ENCODE data around the gene MSI2. TPM values are rescaled to one million over a fixed set of nuclear protein-coding genes. Genes with fewer than 3 reads are reported as not detected.

The MSI2 gene
- total and polyA plus RNA-seq, 8 donors, result 35.0 to 49.5 (median 47.5) TPM

- H3K4me1 ChIP-seq, result peaks cover 0 to 5% of the 10 kb centered on the region in 2 donors
- intact Hi-C loops (cut with DNase I), result no loop called here
- DNase-seq, result no peak
- no peak for TF ChIP-seq CTCF (IDR thresholded peaks at IDR 0.05)
- H3K27ac ChIP-seq, result no peak overlapping the region
- no peaks in the 10 kb centered on the region for H3K27me3 ChIP-seq
- no peaks in the 10 kb centered on the region for H3K36me3 ChIP-seq
- no peak overlapping the region for H3K4me3 ChIP-seq
- no peak for ATAC-seq
- no peaks in the 10 kb centered on the region for H3K9me3 ChIP-seq
These were observed 204.8 kb downstream of the MSI2 start for GRCh38 chr17:57461082-57461481.

GRCh38 chr17:57462007-57462579, 205.8 kb downstream of the MSI2 start:
- intact Hi-C loops (cut with DNase I), result no loop called here
- no peaks in the 10 kb centered on the region for H3K27me3 ChIP-seq
- no peak for TF ChIP-seq CTCF (IDR thresholded peaks at IDR 0.05)
- ATAC-seq (no peak), DNase-seq (no peak)
- H3K4me3 ChIP-seq, result no peak overlapping the region
- no peaks in the 10 kb centered on the region for H3K36me3 ChIP-seq
- H3K4me1 ChIP-seq, result no peaks in the 10 kb centered on the region
- H3K9me3 ChIP-seq, result no peaks in the 10 kb centered on the region
- H3K27ac ChIP-seq, result no peak overlapping the region

DNA sequence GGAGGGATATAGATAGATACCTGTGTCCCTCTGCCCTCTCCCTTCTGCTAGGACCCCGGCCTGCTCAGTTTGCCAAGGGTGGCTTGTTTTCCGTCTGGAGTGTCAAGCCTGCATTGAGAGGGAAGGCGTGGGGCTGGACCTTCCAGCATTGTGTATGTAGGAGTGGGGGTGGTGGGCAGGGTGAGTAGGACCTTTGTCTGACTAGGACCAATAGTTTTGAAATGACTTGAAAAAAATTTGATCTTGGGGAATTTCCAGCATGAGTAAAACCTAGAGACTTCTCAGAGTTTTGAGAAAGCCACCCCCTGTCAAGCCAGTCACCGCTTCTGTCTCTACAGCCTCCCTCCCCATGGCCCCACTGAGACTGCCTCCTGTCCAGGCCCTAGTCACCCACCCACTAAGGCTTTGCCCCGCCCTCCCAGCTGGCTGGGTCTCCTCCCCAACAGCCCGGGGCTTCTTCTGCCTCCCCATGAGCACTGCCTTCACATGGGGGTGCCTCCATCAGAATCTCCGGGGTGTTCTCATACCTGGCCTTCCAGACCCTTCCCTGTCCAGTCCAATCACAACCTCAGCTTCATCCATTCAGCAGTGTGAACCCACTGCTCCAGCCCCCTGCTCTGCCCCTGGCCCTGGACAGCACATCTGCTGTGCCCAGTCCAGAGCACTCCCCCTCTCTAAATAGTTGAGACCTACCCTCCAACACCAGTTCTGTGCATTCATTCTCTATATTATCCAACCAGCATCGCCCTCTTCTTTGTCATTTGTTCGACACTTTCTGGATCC, 207.0 kb downstream of the MSI2 start:
- TF ChIP-seq CTCF (IDR thresholded peaks at IDR 0.05), result no peak
- Histone ChIP-seq H3K27me3 (no peaks in the 10 kb centered on the region), H3K9me3 (no peaks in the 10 kb centered on the region), H3K4me1 (no peaks in the 10 kb centered on the region), H3K36me3 (no peaks in the 10 kb centered on the region), H3K4me3 (no peak overlapping the region), H3K27ac (no peak overlapping the region)
- DNase-seq, result no peak
- intact Hi-C loops (cut with DNase I), result no loop called here
- peak; percentile 47 for ATAC-seq

- ATAC-seq (no peak), DNase-seq (no peak)
- Histone ChIP-seq H3K27ac (no peak overlapping the region), H3K36me3 (no peaks in the 10 kb centered on the region), H3K4me3 (no peak overlapping the region), H3K4me1 (no peaks in the 10 kb centered on the region), H3K9me3 (no peaks in the 10 kb centered on the region), H3K27me3 (no peaks in the 10 kb centered on the region)
- TF ChIP-seq CTCF (IDR thresholded peaks at IDR 0.05), result no peak
- intact Hi-C loops (cut with DNase I), result no loop called here
These were observed 208.0 kb downstream of the MSI2 start for GRCh38 chr17:57464191-57464864.

DNA sequence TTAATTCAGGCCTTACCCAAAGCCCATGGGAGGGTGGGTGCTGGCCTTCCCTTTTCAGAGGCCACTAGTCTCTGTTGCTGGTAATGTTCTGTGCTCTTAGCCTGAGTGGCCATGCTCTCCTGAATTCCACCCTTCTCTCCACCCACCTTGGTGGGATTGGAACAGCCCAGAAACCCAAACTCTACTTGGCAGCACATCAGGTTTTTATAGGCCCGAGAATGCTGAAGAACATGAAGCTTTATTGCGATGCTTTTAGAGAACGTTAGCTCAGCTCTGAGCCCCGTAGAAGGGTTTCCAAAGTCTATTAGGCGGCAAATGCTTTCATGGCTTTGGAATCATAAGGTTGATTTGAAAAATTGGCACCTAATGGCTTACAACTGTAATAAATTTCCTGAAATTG, 209.3 kb downstream of the MSI2 start:
- no peak for TF ChIP-seq CTCF (IDR thresholded peaks at IDR 0.05)
- ATAC-seq (no peak), DNase-seq (no peak)

More for the DNA sequence above, 209.3 kb downstream of the MSI2 start:
- no peaks in the 10 kb centered on the region for H3K36me3 ChIP-seq
- H3K27me3 ChIP-seq, result no peaks in the 10 kb centered on the region
- intact Hi-C loops (cut with DNase I), result no loop called here
- H3K4me3 ChIP-seq, result no peak overlapping the region
- no peaks in the 10 kb centered on the region for H3K9me3 ChIP-seq
- H3K4me1 ChIP-seq, result no peaks in the 10 kb centered on the region
- H3K27ac ChIP-seq, result no peak overlapping the region

All from left lung (tissue), 10 donors.